Rectal smooth muscle tissue (tissue), 1 donor: Measurements from ENCODE around the gene DPP6.

Source experiments
- H3K27ac ChIP-seq: one replicate; pipeline ENCODE4 v1.7.0; 2013; ENCODE audit warnings: low read depth, low read length, inconsistent platforms
- H3K27me3 ChIP-seq: one replicate; pipeline ENCODE4 v1.7.0; 2013; ENCODE audit warnings: low read length; ENCODE audit not compliant: control insufficient read depth, insufficient read depth
- H3K36me3 ChIP-seq: one replicate; pipeline ENCODE4 v1.7.0; 2013; ENCODE audit warnings: low read length; ENCODE audit not compliant: control insufficient read depth, insufficient read depth
- H3K4me1 ChIP-seq: one replicate; pipeline ENCODE4 v1.7.0; 2013; ENCODE audit warnings: low read length; ENCODE audit not compliant: control insufficient read depth, insufficient read depth
- H3K4me3 ChIP-seq: one replicate; pipeline ENCODE4 v1.7.0; 2013; ENCODE audit warnings: low read length
- H3K9ac ChIP-seq: one replicate; pipeline ENCODE4 v1.7.0; 2013; ENCODE audit warnings: low read length

The DPP6 gene

DNA sequence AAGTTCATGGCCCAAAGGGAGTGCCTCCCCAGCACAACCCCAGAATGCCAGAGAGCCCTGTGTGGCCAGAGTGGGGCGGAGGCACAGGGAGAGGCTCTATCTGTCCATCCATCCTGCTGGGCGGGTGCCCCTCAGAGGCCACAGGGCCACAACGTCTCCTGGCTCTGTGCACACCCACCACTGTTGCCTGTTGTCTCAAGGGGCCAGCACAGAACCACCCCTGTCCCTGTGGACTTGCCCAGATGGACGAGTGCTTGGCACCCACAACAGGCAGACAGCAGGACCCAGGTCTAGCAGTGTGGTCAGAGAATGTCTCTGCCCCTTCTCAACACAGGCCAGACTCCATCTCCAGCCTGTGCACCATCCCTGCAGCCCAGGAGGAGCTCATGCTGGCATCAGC is 857.9 kb downstream of the DPP6 start:
- Histone ChIP-seq H3K27me3 (peaks cover 5% of the 10 kb centered on the region), H3K4me1 (no peaks in the 10 kb centered on the region), H3K36me3 (no peaks in the 10 kb centered on the region), H3K9ac (no peak overlapping the region), H3K27ac (no peak overlapping the region), H3K4me3 (no peak overlapping the region)

DNA sequence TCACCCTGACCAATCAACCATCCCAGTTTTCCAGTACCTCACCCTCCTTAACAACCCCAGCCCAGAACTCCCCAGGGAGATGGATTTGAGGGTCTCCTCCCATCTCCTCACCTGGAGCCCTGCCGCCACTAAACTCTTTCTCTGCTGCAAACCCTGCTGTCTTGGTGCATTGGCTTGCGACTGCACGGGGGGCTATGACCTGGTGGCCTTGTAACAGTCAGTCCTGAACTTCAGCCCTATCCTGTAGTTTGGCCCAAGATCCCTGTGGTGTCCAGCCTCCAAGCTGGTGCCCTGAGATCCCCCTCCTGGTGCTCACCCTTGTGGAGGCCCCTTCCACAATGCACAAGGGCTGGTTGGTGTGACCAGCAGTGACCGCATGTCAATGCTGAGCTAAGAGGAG is 858.8 kb downstream of the DPP6 start:
- H3K4me3 ChIP-seq: no peak overlapping the region
- H3K27me3 ChIP-seq: peaks cover 9% of the 10 kb centered on the region
- H3K4me1 ChIP-seq: no peaks in the 10 kb centered on the region
- no peak overlapping the region for H3K27ac ChIP-seq
- no peaks in the 10 kb centered on the region for H3K36me3 ChIP-seq
- no peak overlapping the region for H3K9ac ChIP-seq

DNA sequence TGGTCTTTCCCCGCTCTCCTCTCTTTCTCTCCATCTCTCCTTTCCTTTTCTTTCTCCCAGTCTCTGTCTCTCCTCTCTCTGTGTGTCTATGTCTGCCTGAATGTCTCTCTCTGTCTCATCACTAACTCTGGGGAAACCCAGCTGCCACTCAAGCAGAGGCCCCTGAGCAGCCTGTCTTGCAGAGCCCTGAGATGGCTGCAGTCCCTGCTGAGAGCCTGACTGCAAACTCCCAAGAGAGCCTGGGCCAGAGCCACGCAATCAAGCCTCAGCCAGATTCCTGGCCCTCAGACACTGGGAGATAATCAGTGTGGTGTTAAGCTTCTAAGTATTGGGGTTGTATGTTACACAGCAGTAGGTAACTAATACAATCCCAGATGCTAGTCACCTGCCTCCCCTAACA is 859.2 kb downstream of the DPP6 start:
- H3K27ac ChIP-seq: no peak overlapping the region
- peaks cover 9% of the 10 kb centered on the region for H3K27me3 ChIP-seq
- H3K4me3 ChIP-seq: no peak overlapping the region
- H3K36me3 ChIP-seq: no peaks in the 10 kb centered on the region
- no peak overlapping the region for H3K9ac ChIP-seq
- no peaks in the 10 kb centered on the region for H3K4me1 ChIP-seq

DNA sequence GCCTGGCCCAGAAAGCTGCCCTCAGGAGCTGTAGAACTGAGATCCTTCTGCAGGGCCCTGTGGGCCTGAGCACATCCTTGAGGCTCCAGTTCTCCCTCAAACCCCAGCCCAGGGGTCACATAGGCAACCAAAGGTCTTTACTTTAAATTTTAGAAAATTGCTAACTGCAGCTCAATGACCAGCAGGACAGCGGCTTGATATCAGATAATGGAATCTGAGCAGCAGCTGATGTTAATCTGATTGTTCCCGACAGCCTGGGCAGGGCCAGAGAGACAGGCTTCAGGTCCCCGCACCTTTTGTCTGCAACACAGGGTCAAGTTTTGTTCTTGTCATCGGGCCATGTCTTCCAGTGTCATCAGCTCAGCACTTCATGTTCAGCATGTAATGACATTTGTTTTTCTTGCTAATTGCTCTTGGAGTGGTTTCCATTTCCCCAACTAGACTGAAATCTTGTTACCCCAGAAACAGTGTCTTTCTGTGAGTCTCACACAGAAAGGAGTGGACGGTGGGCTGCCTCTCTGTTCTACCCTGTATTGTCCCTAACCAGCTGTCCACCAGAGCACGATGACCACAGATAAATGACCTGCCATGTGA is 859.8 kb downstream of the DPP6 start:
- Histone ChIP-seq H3K36me3 (no peaks in the 10 kb centered on the region), H3K27me3 (peaks cover 9% of the 10 kb centered on the region), H3K4me1 (no peaks in the 10 kb centered on the region), H3K27ac (no peak overlapping the region), H3K4me3 (no peak overlapping the region), H3K9ac (no peak overlapping the region)

- H3K27me3 ChIP-seq: peaks cover 9% of the 10 kb centered on the region
- no peaks in the 10 kb centered on the region for H3K4me1 ChIP-seq
- H3K9ac ChIP-seq: no peak overlapping the region
- H3K36me3 ChIP-seq: no peaks in the 10 kb centered on the region
- H3K4me3 ChIP-seq: no peak overlapping the region
- H3K27ac ChIP-seq: no peak overlapping the region
These were observed 860.9 kb downstream of the DPP6 start for GRCh38 chr7:154912871-154913637.

DNA sequence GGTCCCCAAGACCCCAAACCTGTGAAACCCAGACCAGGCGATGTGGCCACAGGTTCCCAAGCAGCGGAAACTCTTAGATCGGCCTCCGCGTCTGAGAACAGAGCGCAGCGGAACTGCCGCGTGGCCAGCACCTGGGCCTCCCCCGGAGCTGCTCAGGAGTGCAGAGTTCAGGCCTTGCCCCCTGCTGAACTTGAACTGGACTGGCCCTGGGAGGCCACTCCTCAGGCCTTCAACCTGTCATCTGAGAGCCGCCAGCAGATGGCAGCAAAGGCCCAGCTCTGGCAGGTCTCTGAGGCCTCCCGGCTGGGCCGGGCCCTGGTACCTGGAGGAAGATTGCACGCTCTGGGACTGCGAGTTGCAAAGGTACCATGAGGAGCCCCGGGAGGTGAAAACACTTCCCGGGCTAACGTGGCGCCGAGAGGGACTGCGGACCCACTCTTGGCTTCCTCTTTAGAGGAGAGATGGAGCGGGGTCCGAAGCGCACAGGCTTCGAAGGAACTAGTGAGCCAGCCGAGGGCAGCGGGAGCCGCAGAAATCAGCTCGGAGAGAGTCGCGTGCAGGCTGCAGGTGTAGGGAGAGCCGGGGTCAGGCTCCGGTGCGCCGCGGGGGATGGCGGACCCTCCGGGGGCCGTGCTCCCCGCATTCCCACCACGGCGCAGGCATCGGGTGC is 861.6 kb downstream of the DPP6 start:
- Histone ChIP-seq H3K27me3 (peaks cover 9% of the 10 kb centered on the region), H3K9ac (no peak overlapping the region), H3K36me3 (no peaks in the 10 kb centered on the region), H3K4me1 (no peaks in the 10 kb centered on the region), H3K4me3 (peak overlapping the region; percentile 54), H3K27ac (no peak overlapping the region)

GRCh38 chr7:154914308-154914995 is 862.3 kb downstream of the DPP6 start:
- H3K9ac ChIP-seq: no peak overlapping the region
- no peaks in the 10 kb centered on the region for H3K36me3 ChIP-seq
- no peak overlapping the region for H3K27ac ChIP-seq
- peaks cover 9% of the 10 kb centered on the region for H3K27me3 ChIP-seq
- peak overlapping the region; percentile 54 for H3K4me3 ChIP-seq
- no peaks in the 10 kb centered on the region for H3K4me1 ChIP-seq

GRCh38 chr7:154914996-154915380 is 862.8 kb downstream of the DPP6 start:
- no peak overlapping the region for H3K9ac ChIP-seq
- peaks cover 9% of the 10 kb centered on the region for H3K27me3 ChIP-seq
- H3K4me3 ChIP-seq: no peak overlapping the region
- no peak overlapping the region for H3K27ac ChIP-seq
- no peaks in the 10 kb centered on the region for H3K36me3 ChIP-seq
- no peaks in the 10 kb centered on the region for H3K4me1 ChIP-seq

- Histone ChIP-seq H3K4me1 (no peaks in the 10 kb centered on the region), H3K27me3 (peaks cover 9% of the 10 kb centered on the region), H3K27ac (no peak overlapping the region), H3K9ac (no peak overlapping the region), H3K4me3 (no peak overlapping the region), H3K36me3 (no peaks in the 10 kb centered on the region)
These were observed 863.4 kb downstream of the DPP6 start for GRCh38 chr7:154915600-154915999.

GRCh38 chr7:154916381-154916780 is 864.2 kb downstream of the DPP6 start:
- Histone ChIP-seq H3K27ac (no peak overlapping the region), H3K36me3 (no peaks in the 10 kb centered on the region), H3K4me1 (no peaks in the 10 kb centered on the region), H3K4me3 (no peak overlapping the region), H3K27me3 (peaks cover 9% of the 10 kb centered on the region), H3K9ac (no peak overlapping the region)

GRCh38 chr7:154916856-154917807 is 864.9 kb downstream of the DPP6 start:
- no peak overlapping the region for H3K27ac ChIP-seq
- no peak overlapping the region for H3K4me3 ChIP-seq
- H3K36me3 ChIP-seq: no peaks in the 10 kb centered on the region
- no peak overlapping the region for H3K9ac ChIP-seq
- no peaks in the 10 kb centered on the region for H3K4me1 ChIP-seq
- peaks cover 9% of the 10 kb centered on the region for H3K27me3 ChIP-seq

GRCh38 chr7:154917808-154918160 is 865.6 kb downstream of the DPP6 start:
- H3K27ac ChIP-seq: no peak overlapping the region
- peaks cover 9% of the 10 kb centered on the region for H3K27me3 ChIP-seq
- no peak overlapping the region for H3K9ac ChIP-seq
- H3K4me1 ChIP-seq: no peaks in the 10 kb centered on the region
- no peaks in the 10 kb centered on the region for H3K36me3 ChIP-seq
- no peak overlapping the region for H3K4me3 ChIP-seq
